Activated T-helper 1 cell treated with anti-CD3 and anti-CD28 coated beads, Interleukin-12 subunit alpha, Interleukin-12 subunit beta, Interleukin-2, Interleukin-4 antibody, amounts not matched to agents 30 ng/mL and 10 ng/mL and 1 ng/mL, durations not matched to agents 14 hours and 24 hours and 36 hours (primary cell): Measurements from ENCODE around the gene FOXD4L6. TPM values are rescaled to one million over a fixed set of nuclear protein-coding genes. Genes with fewer than 3 reads are reported as not detected.
"Not testable (repeated sequence)": the region's sequence is repeated elsewhere in the genome, so short reads cannot be mapped to it uniquely, and the experiment has no call there.

ENCODE experiments used
- DNase-seq: peaks from one replicate; pipeline ENCODE4 v3.0.0; 2021; ENCODE audit warnings: low spot score
- H3K27ac Mint-ChIP-seq: one replicate; pipeline ENCODE4 v1.8.0; 2021; ENCODE audit warnings: mild to moderate bottlenecking, mixed read lengths
- H3K27me3 Mint-ChIP-seq: one replicate; pipeline ENCODE4 v1.8.0; 2022; ENCODE audit warnings: mild to moderate bottlenecking, moderate library complexity, mixed read lengths; ENCODE audit not compliant: insufficient read depth
- H3K36me3 Mint-ChIP-seq: one replicate; pipeline ENCODE4 v1.8.0; 2021; ENCODE audit warnings: low read depth, mixed read lengths
- H3K4me1 Mint-ChIP-seq: one replicate; pipeline ENCODE4 v1.8.0; 2021; ENCODE audit warnings: low read depth, mixed read lengths
- H3K4me3 Mint-ChIP-seq: one replicate; pipeline ENCODE4 v1.8.0; 2021; ENCODE audit warnings: mild to moderate bottlenecking, moderate library complexity, mixed read lengths
- H3K9me3 Mint-ChIP-seq: one replicate; pipeline ENCODE4 v1.8.0; 2021; ENCODE audit warnings: mixed read lengths
- intact Hi-C: fragments of 100-400 bp; cut with micrococcal nuclease; formaldehyde crosslinking; loops from one replicate; pipeline ENCODE4 v1.15.1; 2024
- total RNA-seq: library from RNA; stranded (reverse); gene quantifications from 2 replicates; pipeline ENCODE4 v1.2.3, GENCODE V29; 2022

FOXD4L6 gene
- 0.16 TPM in 1 of 2 replicates, not detected in the other for total RNA-seq

DNA sequence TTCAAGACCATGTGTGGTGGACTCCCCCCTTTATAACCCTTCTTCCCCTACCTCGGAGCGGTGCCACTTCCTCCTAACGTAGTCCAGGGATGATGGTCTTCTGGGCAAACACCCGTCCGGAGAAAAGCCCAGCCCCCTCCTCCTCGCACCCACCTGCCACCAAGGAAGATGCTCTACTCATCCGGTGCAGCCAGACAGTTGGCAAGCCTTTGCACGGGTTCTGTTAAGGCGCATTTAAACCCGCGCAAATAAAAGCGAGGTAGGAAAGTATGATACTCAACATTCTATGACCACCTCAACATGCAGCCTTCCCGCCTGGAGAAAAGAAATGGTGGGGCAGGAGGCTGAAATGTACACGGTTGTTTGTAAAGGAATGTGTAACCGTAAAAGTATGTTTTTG is at the start of gene FOXD4L6:
Gene FOXD4L6 (minus strand): TSS at position 101 of the 400 bp plus-strand sequence. CDS start 298 bp downstream, outside the sequence.
- H3K27me3 Mint-ChIP-seq, H3K4me3 Mint-ChIP-seq, intact Hi-C loops, H3K36me3 Mint-ChIP-seq, H3K9me3 Mint-ChIP-seq, H3K27ac Mint-ChIP-seq, DNase-seq, H3K4me1 Mint-ChIP-seq: not testable (repeated sequence)

DNA sequence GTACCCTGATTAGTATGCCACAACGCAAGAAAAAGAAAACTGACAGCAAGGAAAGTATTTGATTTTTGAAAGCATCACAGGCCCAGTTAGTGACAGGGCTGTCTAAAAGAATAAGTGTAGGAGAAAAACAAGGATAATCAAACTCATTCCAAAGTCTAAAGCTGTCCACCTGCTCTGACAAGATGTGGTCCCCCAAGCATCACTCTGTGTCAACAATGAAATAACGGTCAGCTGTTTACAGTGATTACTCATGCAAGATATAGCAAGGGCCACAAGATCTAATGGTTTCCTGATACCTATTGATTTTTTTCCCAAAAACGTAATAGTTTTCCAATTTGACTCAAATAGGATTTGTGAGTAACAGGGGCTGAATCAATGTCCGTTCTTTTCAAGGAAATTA is 46.5 kb upstream of the FOXD4L6 start:
- H3K9me3 Mint-ChIP-seq, intact Hi-C loops, H3K27ac Mint-ChIP-seq, H3K27me3 Mint-ChIP-seq, H3K4me3 Mint-ChIP-seq, DNase-seq, H3K36me3 Mint-ChIP-seq, H3K4me1 Mint-ChIP-seq: not testable (repeated sequence)

DNA sequence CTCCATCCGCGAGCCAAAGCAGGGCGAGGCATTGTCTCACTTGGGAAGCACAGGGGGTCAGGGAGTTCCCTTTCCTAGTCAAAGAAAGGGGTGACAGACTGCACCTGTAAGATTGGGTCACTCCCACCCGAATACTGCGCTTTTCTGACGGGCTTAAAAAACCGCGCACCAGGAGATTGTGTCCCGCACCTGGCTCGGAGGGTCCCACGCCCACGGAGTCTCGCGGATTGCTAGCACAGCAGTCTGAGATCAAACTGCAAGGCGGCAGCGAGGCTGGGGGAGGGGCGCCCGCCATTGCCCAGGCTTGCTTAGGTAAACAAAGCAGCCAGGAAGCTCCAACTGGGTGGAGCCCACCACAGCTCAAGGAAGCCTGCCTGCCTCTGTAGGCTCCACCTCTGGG is 21.6 kb upstream of the FOXD4L6 start:
- intact Hi-C loops, H3K27ac Mint-ChIP-seq, H3K36me3 Mint-ChIP-seq, DNase-seq, H3K4me3 Mint-ChIP-seq, H3K4me1 Mint-ChIP-seq, H3K27me3 Mint-ChIP-seq, H3K9me3 Mint-ChIP-seq: not testable (repeated sequence)

DNA sequence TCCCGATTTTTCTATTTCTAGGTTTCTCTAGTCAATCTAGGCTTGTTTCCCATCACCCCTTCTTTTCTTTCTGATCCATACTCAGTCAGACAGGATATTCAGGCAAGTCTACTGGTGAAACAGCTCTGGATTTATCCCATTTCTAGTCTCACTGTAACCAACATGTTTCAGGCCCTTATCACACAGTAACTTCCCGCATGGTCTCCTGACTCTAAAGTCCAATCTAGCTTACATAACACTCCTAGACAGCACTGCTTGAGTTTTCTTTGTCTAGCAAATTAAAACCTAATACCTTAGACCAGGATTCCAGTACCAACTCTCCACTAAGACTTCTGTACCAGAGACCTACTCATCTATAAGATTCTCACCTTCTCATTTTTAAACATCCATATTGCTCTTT is 13.4 kb upstream of the FOXD4L6 start:
- H3K36me3 Mint-ChIP-seq, H3K4me1 Mint-ChIP-seq, H3K9me3 Mint-ChIP-seq, H3K27ac Mint-ChIP-seq, DNase-seq, H3K27me3 Mint-ChIP-seq, intact Hi-C loops, H3K4me3 Mint-ChIP-seq: not testable (repeated sequence)

DNA sequence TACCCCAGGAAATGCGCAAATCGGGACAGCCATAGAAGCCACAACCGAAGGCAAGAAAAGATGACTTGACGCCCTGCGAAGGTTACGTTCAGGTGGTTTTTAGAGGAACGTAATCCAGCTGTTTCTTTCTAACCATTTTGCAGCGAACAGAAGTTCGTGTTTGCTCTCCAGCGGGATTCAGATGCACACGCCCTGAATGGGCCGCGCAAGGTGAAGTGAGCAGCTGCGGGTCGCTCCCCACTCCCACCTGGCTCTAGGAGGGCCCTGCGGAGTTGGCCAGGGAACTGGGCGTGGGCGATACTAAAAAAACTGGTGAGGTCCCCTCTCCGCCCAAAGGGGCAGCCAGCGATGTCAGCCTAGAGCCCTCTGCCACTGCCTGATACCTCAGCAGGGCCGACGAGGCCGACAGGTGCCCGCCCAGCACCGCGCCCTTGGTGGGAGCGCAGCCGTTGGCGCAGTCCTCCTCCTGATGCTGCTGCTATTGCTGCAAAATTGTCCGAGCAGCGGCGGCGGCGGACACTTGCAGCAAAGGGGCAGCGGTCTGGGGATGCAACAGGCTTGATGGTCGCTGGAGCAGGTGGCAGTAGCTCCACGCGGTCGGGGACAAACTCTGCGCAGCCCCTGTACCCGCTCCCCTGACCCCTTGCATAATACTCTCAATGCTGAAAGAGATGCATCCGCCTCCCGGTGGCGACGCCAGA is 1.6 kb downstream of the FOXD4L6 start:
- H3K4me3 Mint-ChIP-seq, H3K27me3 Mint-ChIP-seq, H3K36me3 Mint-ChIP-seq, DNase-seq, H3K4me1 Mint-ChIP-seq, intact Hi-C loops, H3K9me3 Mint-ChIP-seq, H3K27ac Mint-ChIP-seq: not testable (repeated sequence)

DNA sequence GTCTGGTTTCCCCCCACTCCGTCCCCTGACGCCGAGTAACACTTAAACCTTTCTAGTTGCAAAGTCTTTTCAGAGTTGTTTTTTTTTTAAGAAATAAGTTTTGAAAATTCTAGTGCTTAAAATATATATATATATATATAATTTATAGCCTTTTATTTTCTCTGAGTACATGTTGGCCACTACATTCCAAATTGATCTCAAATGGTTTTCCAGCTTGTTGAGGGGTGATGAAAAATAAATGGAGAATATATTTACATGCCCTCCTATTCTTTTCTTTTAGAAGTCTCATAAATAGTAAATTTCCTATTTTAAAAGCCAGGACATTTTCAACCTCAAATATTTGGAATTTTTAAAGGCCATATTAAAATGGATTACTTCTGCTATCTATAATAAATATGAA is 2.5 kb downstream of the FOXD4L6 start:
- H3K27me3 Mint-ChIP-seq, H3K27ac Mint-ChIP-seq, H3K4me1 Mint-ChIP-seq, DNase-seq, H3K36me3 Mint-ChIP-seq, intact Hi-C loops, H3K4me3 Mint-ChIP-seq, H3K9me3 Mint-ChIP-seq: not testable (repeated sequence)

DNA sequence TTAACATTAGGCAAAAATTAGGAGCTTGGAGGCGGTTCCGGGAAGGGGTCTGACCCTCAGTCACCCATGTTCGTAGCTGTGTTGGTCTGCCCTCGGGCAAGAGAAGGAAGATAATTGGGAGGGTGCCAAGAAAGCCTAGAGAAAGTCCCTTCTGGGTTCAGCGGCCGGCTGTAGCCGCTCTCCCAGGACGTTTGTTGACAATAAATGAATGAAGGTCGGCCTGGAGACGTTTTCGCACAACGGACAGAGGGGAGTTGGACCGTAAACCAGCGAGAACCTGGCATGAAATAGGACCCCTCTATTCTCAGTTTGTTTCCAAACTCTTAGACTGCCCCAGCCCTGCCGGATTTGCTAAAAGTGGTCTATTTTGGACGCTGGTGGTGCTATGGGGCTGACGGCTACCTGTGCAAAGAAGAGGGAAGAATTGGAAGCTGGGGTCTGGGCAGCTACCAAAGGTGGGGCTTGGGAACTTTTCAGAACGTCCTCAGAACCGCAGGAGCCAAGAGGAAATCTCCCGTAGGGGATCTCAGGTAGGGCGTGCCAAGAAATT is 3.3 kb downstream of the FOXD4L6 start:
- DNase-seq, H3K27me3 Mint-ChIP-seq, H3K4me3 Mint-ChIP-seq, intact Hi-C loops, H3K4me1 Mint-ChIP-seq, H3K9me3 Mint-ChIP-seq, H3K27ac Mint-ChIP-seq, H3K36me3 Mint-ChIP-seq: not testable (repeated sequence)

DNA sequence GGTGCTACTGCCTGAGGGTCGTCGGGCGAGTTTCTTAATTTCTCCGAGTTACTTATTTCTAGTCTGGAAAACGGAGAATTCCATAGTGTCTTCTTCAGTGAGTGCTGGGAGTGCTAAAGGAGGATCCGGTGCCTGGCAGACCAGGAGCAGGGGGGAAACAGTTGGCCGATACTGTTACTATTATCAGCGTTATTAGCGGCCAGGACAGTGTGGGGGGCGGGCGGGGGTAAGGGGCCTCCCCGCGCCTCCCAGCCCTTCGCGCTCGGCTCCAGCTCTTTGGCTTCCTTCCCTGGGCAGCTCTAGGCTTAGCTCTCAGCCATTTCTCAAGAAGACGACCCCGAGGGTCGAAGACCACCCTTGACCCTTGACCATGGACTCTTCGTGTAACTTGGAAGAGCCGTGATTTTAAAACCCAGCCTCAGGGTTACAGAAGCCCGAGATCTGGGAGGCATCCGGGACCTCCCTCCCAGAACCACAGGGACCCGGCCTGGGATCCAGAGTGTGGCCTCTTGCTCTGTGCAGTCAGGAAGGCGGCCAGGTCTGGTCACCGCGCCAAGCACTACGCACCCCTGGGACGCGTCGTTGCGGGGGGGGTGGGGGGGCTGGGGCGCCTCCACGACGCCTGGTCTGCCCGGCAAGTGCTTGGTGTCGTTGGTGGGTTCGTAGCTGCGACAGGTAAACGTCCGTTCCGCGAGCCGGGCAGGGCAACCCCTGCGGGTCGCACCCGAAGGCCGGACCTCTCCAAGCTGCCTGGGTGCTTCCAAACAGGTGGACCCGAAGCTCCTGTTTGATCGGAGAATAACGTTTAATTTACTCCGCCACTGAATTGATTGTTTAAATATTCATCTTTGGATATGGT is 4.0 kb downstream of the FOXD4L6 start:
- H3K27ac Mint-ChIP-seq, H3K36me3 Mint-ChIP-seq, H3K27me3 Mint-ChIP-seq, H3K9me3 Mint-ChIP-seq, H3K4me1 Mint-ChIP-seq, DNase-seq, H3K4me3 Mint-ChIP-seq, intact Hi-C loops: not testable (repeated sequence)

DNA sequence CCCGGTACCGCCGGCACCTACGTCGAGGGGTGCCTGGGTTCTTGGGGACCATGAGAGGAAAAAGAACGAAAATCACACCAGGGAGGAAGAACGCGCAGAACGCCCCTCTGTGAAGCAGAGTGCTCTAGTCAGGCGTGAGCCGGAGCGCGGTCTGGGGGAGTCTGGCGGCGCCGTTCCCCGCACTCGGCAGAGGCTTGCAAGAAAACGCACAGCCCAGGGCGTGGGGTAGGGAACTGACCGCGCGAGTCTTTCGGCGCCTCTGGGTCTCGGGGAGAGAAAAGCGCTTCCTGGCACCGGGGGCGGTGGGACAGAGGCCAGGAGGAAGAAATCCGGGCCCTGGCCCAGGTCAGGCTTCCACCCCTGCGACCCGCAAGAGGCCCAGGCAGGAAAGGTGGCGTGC is 4.7 kb downstream of the FOXD4L6 start:
- H3K36me3 Mint-ChIP-seq, H3K27me3 Mint-ChIP-seq, H3K9me3 Mint-ChIP-seq, DNase-seq, intact Hi-C loops, H3K4me3 Mint-ChIP-seq, H3K4me1 Mint-ChIP-seq, H3K27ac Mint-ChIP-seq: not testable (repeated sequence)

DNA sequence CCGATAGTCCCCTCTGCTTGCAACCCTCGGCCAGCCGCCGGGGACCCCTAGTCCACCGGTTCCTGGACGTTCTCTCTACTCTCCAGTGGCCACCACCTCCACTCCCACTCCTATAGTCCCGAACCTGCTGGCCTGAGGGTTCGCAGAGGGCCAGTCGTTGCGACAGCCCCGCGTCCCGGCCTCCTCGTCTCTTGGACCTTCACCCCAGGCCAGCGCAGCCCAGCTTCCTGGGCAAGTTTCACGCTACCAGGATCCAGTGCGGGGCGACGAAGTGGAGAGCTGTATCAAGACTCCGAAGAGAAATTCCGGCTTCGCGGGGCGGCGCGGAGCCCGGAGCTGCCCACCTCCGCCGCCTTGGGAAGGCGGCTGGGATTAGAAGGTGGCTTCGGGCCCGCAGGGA is 5.1 kb downstream of the FOXD4L6 start:
- H3K4me3 Mint-ChIP-seq, H3K4me1 Mint-ChIP-seq, DNase-seq, intact Hi-C loops, H3K9me3 Mint-ChIP-seq, H3K36me3 Mint-ChIP-seq, H3K27ac Mint-ChIP-seq, H3K27me3 Mint-ChIP-seq: not testable (repeated sequence)

DNA sequence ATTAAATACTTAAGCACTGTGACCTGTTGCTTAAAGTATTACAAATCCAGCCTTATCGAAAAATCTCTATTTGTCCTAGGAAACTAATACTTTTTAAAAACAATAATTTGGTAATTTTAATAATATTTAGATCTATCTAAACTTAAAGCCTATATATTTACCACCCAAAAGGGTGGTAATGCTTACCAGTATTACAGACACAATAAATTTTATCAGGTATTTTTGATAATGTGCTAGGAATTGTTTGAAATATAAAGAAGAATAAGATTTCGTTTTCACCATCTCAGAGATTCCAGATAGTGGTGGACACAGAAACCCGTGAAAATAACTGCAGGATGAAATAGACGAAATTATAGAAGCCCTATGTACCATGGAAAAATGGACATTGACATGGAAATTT is 7.8 kb downstream of the FOXD4L6 start:
- H3K36me3 Mint-ChIP-seq, H3K27me3 Mint-ChIP-seq, H3K9me3 Mint-ChIP-seq, DNase-seq, H3K4me3 Mint-ChIP-seq, H3K27ac Mint-ChIP-seq, intact Hi-C loops, H3K4me1 Mint-ChIP-seq: not testable (repeated sequence)

DNA sequence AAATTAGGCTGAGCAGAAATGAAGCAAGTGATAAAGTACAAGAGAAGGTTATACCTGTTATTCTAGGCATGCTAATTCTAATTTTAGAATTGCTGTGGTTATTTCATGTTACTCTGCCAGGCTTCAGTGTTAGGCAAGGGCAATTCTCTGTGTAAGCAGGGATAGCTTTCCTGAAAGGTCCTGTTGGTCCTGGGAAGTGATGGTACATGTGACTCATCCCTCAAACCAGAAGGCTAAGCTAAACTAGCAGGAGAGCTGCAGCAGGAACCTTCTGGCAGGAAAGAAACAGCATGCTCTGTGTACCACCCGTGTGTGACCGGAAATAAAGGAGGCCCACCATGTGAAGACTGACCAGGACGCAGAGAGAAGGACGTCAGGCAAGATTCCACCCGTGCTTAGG is 8.8 kb downstream of the FOXD4L6 start:
- H3K27me3 Mint-ChIP-seq, H3K9me3 Mint-ChIP-seq, H3K4me3 Mint-ChIP-seq, H3K36me3 Mint-ChIP-seq, H3K27ac Mint-ChIP-seq, intact Hi-C loops, DNase-seq, H3K4me1 Mint-ChIP-seq: not testable (repeated sequence)

DNA sequence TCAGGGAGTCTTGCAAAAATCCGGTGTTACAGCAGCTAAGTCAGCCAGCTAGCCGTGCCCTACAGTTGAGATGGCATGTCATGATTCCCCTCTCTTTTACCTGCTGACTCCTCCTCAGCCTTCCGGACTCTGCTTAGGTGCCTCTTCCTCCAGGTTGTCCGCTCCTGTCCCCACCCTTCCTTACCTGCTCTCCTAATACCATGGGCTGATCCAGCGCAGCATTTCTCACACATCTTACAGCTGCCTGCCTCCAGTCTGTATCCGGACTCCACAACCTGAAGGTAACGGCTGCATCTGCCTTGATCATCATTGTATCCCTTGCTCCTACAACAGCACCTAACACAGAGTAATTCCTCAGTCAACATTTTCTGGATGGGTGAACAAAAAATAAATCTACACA is 9.2 kb downstream of the FOXD4L6 start:
- H3K4me3 Mint-ChIP-seq, H3K9me3 Mint-ChIP-seq, H3K4me1 Mint-ChIP-seq, H3K36me3 Mint-ChIP-seq, H3K27me3 Mint-ChIP-seq, H3K27ac Mint-ChIP-seq, intact Hi-C loops, DNase-seq: not testable (repeated sequence)
